ENCODE measurements around the gene NUDT16.

NUDT16 gene

GRCh38 chr3:131381445-131382291 lies at the start of gene NUDT16:
Gene NUDT16, plus strand, starts transcription at chr3:131381774. Its CDS starts 31 bp downstream, at chr3:131381805.
- DNase-seq (ENCODE audit: low read depth), result peak; percentile 97
- peak within 1 kb of the TSS; percentile 85 for H3K4me3 ChIP-seq (ENCODE audit: low read length)
- TF ChIP-seq, protein P1, sequence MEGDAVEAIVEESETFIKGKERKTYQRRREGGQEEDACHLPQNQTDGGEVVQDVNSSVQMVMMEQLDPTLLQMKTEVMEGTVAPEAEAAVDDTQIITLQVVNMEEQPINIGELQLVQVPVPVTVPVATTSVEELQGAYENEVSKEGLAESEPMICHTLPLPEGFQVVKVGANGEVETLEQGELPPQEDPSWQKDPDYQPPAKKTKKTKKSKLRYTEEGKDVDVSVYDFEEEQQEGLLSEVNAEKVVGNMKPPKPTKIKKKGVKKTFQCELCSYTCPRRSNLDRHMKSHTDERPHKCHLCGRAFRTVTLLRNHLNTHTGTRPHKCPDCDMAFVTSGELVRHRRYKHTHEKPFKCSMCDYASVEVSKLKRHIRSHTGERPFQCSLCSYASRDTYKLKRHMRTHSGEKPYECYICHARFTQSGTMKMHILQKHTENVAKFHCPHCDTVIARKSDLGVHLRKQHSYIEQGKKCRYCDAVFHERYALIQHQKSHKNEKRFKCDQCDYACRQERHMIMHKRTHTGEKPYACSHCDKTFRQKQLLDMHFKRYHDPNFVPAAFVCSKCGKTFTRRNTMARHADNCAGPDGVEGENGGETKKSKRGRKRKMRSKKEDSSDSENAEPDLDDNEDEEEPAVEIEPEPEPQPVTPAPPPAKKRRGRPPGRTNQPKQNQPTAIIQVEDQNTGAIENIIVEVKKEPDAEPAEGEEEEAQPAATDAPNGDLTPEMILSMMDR (conservative IDR thresholded peaks at IDR 0.05; ENCODE audit: low read depth, low read length), result no peak

DNA sequence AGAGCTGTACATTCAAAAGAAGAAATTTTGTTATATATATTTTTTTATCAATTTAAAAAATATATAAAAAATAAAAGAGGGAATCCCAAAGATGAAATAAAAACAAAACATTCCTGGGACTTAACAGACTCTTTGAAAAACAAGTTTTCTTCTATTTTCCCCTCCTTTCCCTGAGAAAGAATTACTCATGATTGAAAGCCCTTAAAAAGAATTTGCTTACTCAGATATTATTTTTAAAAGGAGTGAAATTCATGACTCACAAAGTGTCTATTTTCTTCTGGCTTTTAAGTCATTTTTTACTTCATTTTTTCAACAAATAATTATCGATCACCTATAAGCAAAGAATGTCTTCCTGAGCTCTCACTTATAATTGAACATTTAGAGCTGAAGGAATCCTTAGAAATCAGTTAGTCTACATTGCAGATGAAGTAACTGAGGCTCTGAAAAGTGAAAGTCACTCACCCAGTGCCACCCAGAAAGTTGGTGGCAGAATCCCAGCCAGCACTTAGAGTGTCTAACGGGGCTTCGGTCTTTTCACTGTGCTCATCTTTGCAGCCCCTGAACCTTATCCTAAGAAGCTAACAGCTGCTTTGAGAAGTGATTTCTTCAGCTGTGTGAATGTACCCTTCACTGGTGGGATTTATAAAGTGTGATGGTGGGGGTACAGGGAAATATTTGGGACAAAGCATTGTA lies 42.5 kb upstream of the NUDT16 start:
- no peak for DNase-seq (ENCODE audit: low read depth)
- no peak overlapping the region for H3K4me3 ChIP-seq (ENCODE audit: low read length)
- TF ChIP-seq, protein P1 (conservative IDR thresholded peaks at IDR 0.05; ENCODE audit: low read depth, low read length), result no peak

GRCh38 chr3:131341761-131342160 lies 39.8 kb upstream of the NUDT16 start:
- H3K4me3 ChIP-seq (ENCODE audit: low read length), result no peak overlapping the region
- no peak for DNase-seq (ENCODE audit: low read depth)
- TF ChIP-seq, protein P1 (conservative IDR thresholded peaks at IDR 0.05; ENCODE audit: low read depth, low read length), result no peak

- TF ChIP-seq, protein P1 (conservative IDR thresholded peaks at IDR 0.05; ENCODE audit: low read depth, low read length), result no peak
- no peak overlapping the region for H3K4me3 ChIP-seq (ENCODE audit: low read length)
- no peak for DNase-seq (ENCODE audit: low read depth)
Observed at GRCh38 chr3:131348911-131349310, 32.7 kb upstream of the NUDT16 start.

DNA sequence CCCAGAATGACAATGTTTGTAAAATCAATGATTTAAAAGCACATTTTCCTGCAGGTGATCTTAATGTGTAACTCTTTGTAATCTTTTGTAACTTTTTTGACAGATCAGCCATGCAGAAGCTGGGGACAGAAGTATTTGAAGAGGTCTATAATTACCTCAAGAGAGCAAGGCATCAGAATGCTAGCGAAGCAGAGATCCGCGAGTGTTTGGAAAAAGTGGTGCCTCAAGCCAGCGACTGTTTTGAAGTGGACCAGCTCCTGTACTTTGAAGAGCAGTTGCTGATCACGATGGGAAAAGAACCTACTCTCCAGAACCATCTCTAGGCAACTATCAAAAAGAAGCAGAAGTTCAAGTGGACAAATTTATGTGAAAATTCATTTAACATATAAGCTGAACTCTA lies 32.1 kb upstream of the NUDT16 start:
- no peak for DNase-seq (ENCODE audit: low read depth)
- TF ChIP-seq, protein P1 (conservative IDR thresholded peaks at IDR 0.05; ENCODE audit: low read depth, low read length), result no peak
- H3K4me3 ChIP-seq (ENCODE audit: low read length), result no peak overlapping the region

GRCh38 chr3:131349946-131350347 lies 31.6 kb upstream of the NUDT16 start:
- peak; percentile 40 for DNase-seq (ENCODE audit: low read depth)
- H3K4me3 ChIP-seq (ENCODE audit: low read length), result no peak overlapping the region
- TF ChIP-seq, protein P1 (conservative IDR thresholded peaks at IDR 0.05; ENCODE audit: low read depth, low read length), result no peak

Data from retinal pigment epithelial cell (primary cell).